ENCODE measurements around the gene PHF21B.

The PHF21B gene

GRCh38 chr22:44956840-44957767, 52.7 kb downstream of the PHF21B start:
- DNase-seq (ENCODE audit: low read depth in 2 of 2) = no peak
- H3K4me3 ChIP-seq (replicated peaks in 1 of 2; ENCODE audit: low read depth in 2 of 2, low read length in 2 of 2) = no peak overlapping the region
- TF ChIP-seq CTCF (IDR thresholded peaks at IDR 0.05; ENCODE audit: low read depth, low read length) = no peak

- no peak overlapping the region for H3K4me3 ChIP-seq (replicated peaks in 1 of 2; ENCODE audit: low read depth in 2 of 2, low read length in 2 of 2)
- TF ChIP-seq CTCF (IDR thresholded peaks at IDR 0.05; ENCODE audit: low read depth, low read length) = no peak
- DNase-seq (ENCODE audit: low read depth in 2 of 2) = no peak
These were observed 54.7 kb downstream of the PHF21B start for GRCh38 chr22:44955102-44955501.

- H3K4me3 ChIP-seq (replicated peaks in 1 of 2; ENCODE audit: low read depth in 2 of 2, low read length in 2 of 2) = no peak overlapping the region
- DNase-seq (ENCODE audit: low read depth in 2 of 2) = no peak
- no peak for TF ChIP-seq CTCF (IDR thresholded peaks at IDR 0.05; ENCODE audit: low read depth, low read length)
These were observed 55.7 kb downstream of the PHF21B start for GRCh38 chr22:44954149-44954548.

- no peak overlapping the region for H3K4me3 ChIP-seq (replicated peaks in 1 of 2; ENCODE audit: low read depth in 2 of 2, low read length in 2 of 2)
- DNase-seq (ENCODE audit: low read depth in 2 of 2) = no peak
- no peak for TF ChIP-seq CTCF (IDR thresholded peaks at IDR 0.05; ENCODE audit: low read depth, low read length)
These were observed 56.7 kb downstream of the PHF21B start for GRCh38 chr22:44952863-44953746.

- no peak overlapping the region for H3K4me3 ChIP-seq (replicated peaks in 1 of 2; ENCODE audit: low read depth in 2 of 2, low read length in 2 of 2)
- no peak for TF ChIP-seq CTCF (IDR thresholded peaks at IDR 0.05; ENCODE audit: low read depth, low read length)
- no peak for DNase-seq (ENCODE audit: low read depth in 2 of 2)
These were observed 58.3 kb downstream of the PHF21B start for GRCh38 chr22:44951510-44951816.

GRCh38 chr22:44950806-44951509, 58.8 kb downstream of the PHF21B start:
- no peak for TF ChIP-seq CTCF (IDR thresholded peaks at IDR 0.05; ENCODE audit: low read depth, low read length)
- DNase-seq (ENCODE audit: low read depth in 2 of 2) = no peak

More at GRCh38 chr22:44950806-44951509, 58.8 kb downstream of the PHF21B start:
- no peak overlapping the region for H3K4me3 ChIP-seq (replicated peaks in 1 of 2; ENCODE audit: low read depth in 2 of 2, low read length in 2 of 2)
